Breast epithelium (tissue), 3 donors: Measurements from ENCODE around the gene EFNA5.

Experiments
- POLR2A ChIP-seq: fragments of 450-650 bp; IDR thresholded peaks from one replicate; pipeline ENCODE4 v1.6.1; 2016; ENCODE audit warnings: antibody characterized with exemption, mild to moderate bottlenecking, moderate library complexity
- POLR2AphosphoS5 ChIP-seq, 3 donors: sonication (generic); formaldehyde crosslinking; IDR thresholded peaks; one replicate each; pipeline ENCODE4 v1.6.1; 2017; ENCODE audit warnings: antibody characterized with exemption in 3 of 3

- no peak for TF ChIP-seq POLR2A
- TF ChIP-seq POLR2AphosphoS5 (IDR thresholded peaks at IDR 0.05), result no peak
Measured at GRCh38 chr5:107630184-107630583, 40.6 kb downstream of the EFNA5 start.
